Breast epithelium (tissue), 4 donors: ENCODE data around the gene HCRTR2. TPM values are rescaled to one million over a fixed set of nuclear protein-coding genes. Genes with fewer than 3 reads are reported as not detected.
"Not testable (repeated sequence)": the region's sequence is repeated elsewhere in the genome, so short reads cannot be mapped to it uniquely, and the experiment has no call there.

ENCODE experiments used
- DNase-seq, 2 donors: peaks; one replicate each; pipeline ENCODE4 v3.0.0-alpha.2; 2019; ENCODE audit warnings: low spot score in 2 of 2
- H3K27ac ChIP-seq, 2 donors: fragments of 200-600 bp; sonication (generic) in 1 of 2; one replicate each; pipeline ENCODE4 v1.5.1; 2016 to 2019; ENCODE audit warnings: mild to moderate bottlenecking in 1 of 2
- H3K27me3 ChIP-seq, 2 donors: fragments of 200-600 bp; sonication (generic) in 1 of 2; one replicate each; pipeline versions ENCODE4 v1.5.1 to v1.6.0; 2017 to 2019; ENCODE audit warnings: control low read depth in 1 of 2, mild to moderate bottlenecking in 1 of 2
- H3K36me3 ChIP-seq: fragments of 200-600 bp; one replicate; pipeline ENCODE4 v1.5.1; 2019
- H3K4me1 ChIP-seq, 2 donors: fragments of 200-600 bp; sonication (generic); one replicate each; pipeline ENCODE4 v1.5.1; 2016 to 2019; ENCODE audit warnings: control low read depth in 1 of 2
- H3K4me3 ChIP-seq, 3 donors: fragments of 200-600 bp; sonication (generic); 1 replicate in 2 of 3; 2 replicates in 1 of 3; pipeline ENCODE4 v1.5.1; 2016 to 2019; ENCODE audit warnings: mild to moderate bottlenecking in 3 of 3, moderate library complexity in 2 of 3
- H3K9me3 ChIP-seq, 2 donors: fragments of 200-600 bp; sonication (generic) in 1 of 2; one replicate each; pipeline ENCODE4 v1.5.1; 2016 to 2019; ENCODE audit warnings: control low read depth in 1 of 2
- POLR2A ChIP-seq: fragments of 450-650 bp; IDR thresholded peaks from one replicate; pipeline ENCODE4 v1.6.1; 2016; ENCODE audit warnings: antibody characterized with exemption, mild to moderate bottlenecking, moderate library complexity
- POLR2AphosphoS5 ChIP-seq, 3 donors: sonication (generic); formaldehyde crosslinking; IDR thresholded peaks; one replicate each; pipeline ENCODE4 v1.6.1; 2017; ENCODE audit warnings: antibody characterized with exemption in 3 of 3
- intact Hi-C: fragments of 100-400 bp; cut with DNase I; formaldehyde crosslinking; loops from one replicate; pipeline ENCODE4 v1.15.1; 2023; ENCODE audit warnings: low total_unique reads
- total RNA-seq, 3 donors: library from RNA; depleted of rRNA; stranded (reverse); fragments of >200 nt; gene quantifications; one replicate each; pipeline ENCODE4 v1.1.0, GENCODE V29; 2016
- TF ChIP-seq, protein P1 (sequence below), 3 donors: fragments of 450-650 bp; IDR thresholded peaks; one replicate each; pipeline ENCODE4 v1.5.1; 2016 to 2017; ENCODE audit warnings: antibody characterized with exemption in 3 of 3, mild to moderate bottlenecking in 3 of 3, moderate library complexity in 3 of 3

The HCRTR2 gene
- total RNA-seq, 3 donors from 2014 or later, result not detected

DNA sequence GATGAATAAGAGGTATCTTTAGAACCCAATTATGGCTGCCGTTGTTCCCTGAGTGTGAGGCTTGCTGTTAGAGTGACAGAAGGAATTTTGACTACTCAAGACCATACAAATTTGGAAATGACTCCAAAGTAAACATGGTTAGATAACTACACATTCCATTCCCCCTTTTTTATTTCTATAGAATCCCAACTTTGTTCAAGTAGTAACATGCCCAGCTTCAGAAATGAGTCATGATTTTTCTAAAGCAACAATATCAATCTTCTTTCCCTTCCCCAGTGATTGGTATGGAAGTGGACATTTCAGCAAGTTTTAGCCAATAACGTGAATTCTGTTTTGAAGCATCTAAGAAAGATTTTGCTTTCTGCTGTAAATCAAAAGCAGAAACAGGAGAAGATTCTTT lies 37.8 kb downstream of the HCRTR2 start:
- Histone ChIP-seq H3K4me1 (no peaks in the 10 kb centered on the region), H3K9me3 (peaks cover 0 to 14% of the 10 kb centered on the region in 2 donors), H3K27me3 (no peaks in the 10 kb centered on the region), H3K4me3 (no peak overlapping the region), H3K27ac (no peak overlapping the region), H3K36me3 (no peaks in the 10 kb centered on the region)
- intact Hi-C loops, result no loop called here
- TF ChIP-seq, protein P1, sequence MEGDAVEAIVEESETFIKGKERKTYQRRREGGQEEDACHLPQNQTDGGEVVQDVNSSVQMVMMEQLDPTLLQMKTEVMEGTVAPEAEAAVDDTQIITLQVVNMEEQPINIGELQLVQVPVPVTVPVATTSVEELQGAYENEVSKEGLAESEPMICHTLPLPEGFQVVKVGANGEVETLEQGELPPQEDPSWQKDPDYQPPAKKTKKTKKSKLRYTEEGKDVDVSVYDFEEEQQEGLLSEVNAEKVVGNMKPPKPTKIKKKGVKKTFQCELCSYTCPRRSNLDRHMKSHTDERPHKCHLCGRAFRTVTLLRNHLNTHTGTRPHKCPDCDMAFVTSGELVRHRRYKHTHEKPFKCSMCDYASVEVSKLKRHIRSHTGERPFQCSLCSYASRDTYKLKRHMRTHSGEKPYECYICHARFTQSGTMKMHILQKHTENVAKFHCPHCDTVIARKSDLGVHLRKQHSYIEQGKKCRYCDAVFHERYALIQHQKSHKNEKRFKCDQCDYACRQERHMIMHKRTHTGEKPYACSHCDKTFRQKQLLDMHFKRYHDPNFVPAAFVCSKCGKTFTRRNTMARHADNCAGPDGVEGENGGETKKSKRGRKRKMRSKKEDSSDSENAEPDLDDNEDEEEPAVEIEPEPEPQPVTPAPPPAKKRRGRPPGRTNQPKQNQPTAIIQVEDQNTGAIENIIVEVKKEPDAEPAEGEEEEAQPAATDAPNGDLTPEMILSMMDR (IDR thresholded peaks at IDR 0.05), result no peak
- no peak for TF ChIP-seq POLR2A
- no peak for TF ChIP-seq POLR2AphosphoS5 (IDR thresholded peaks at IDR 0.05)
- no peak for DNase-seq

DNA sequence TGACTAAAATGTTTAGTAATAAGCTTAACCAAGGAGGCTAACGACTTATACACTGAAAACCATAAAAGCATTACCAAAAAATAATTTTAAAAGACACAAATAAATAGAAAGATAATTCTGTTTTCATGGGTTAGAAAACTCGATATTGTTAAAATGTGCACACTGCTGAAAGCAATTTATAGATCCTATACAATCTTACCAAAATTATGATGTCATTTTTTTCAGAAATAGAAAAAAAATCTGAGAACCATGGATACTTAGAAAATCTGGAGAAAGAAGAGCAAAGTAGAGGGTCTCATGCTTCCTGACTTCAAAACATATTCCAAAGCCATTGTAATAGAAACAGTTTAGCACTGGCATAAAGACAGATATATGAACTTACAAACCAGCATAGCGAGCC lies 46.6 kb downstream of the HCRTR2 start:
- no peaks in the 10 kb centered on the region for H3K36me3 ChIP-seq
- H3K4me1 ChIP-seq, result no peaks in the 10 kb centered on the region
- intact Hi-C loops, result no loop called here
- H3K4me3 ChIP-seq, result no peak overlapping the region
- TF ChIP-seq, protein P1 (IDR thresholded peaks at IDR 0.05), result no peak
- no peak for TF ChIP-seq POLR2A
- no peak for TF ChIP-seq POLR2AphosphoS5 (IDR thresholded peaks at IDR 0.05)
- H3K27ac ChIP-seq, result no peak overlapping the region
- H3K9me3 ChIP-seq, result no peaks in the 10 kb centered on the region
- no peak for DNase-seq
- H3K27me3 ChIP-seq, result no peaks in the 10 kb centered on the region

DNA sequence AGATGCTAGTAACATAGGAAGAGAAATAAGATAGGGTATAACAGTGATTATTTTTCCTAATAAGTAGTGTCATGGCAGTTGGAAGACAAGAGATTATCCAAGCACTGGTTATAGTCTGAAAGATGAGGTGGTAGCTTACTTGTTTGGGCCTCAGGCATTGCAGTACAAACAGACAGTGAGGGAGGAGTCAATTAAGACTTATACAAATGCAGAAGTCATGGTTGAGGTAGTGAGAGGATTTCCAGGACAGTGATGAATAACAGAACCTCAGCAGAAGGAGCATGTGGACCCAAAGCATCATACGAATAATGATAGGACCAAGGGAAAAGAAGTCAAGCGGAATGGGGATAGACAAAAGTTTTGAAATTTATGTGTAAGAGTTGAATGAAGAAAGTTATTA lies 53.5 kb downstream of the HCRTR2 start:
- TF ChIP-seq POLR2A, result no peak
- TF ChIP-seq POLR2AphosphoS5 (IDR thresholded peaks at IDR 0.05), result no peak
- TF ChIP-seq, protein P1 (IDR thresholded peaks at IDR 0.05), result no peak
- Histone ChIP-seq H3K27me3 (no peaks in the 10 kb centered on the region), H3K27ac (no peak overlapping the region), H3K9me3 (no peaks in the 10 kb centered on the region), H3K4me3 (no peak overlapping the region), H3K4me1 (no peaks in the 10 kb centered on the region), H3K36me3 (no peaks in the 10 kb centered on the region)
- no peak for DNase-seq
- intact Hi-C loops, result no loop called here

DNA sequence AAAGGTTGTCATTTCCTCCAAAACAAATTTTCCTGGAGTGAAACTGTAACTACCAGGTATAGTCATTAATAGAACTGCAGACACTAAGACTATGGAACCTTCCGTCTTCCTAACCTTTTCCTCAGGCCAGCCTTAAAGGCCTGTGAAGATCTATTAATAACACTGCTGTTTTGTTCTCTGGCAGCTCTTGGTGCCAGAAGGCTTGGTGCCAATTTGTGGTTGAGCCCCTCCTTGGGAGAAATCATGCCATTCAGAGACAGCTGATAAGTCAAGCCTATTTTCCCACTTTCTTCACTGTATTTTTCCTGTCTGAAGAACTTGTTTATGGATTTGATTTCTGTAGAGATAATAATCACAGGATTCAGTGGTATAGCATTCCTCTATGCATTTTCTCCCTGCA lies 64.8 kb downstream of the HCRTR2 start:
- Histone ChIP-seq H3K27ac (no peak overlapping the region), H3K4me1 (no peaks in the 10 kb centered on the region), H3K27me3 (no peaks in the 10 kb centered on the region), H3K4me3 (no peak overlapping the region), H3K36me3 (no peaks in the 10 kb centered on the region), H3K9me3 (no peaks in the 10 kb centered on the region)
- no peak for DNase-seq
- TF ChIP-seq, protein P1 (IDR thresholded peaks at IDR 0.05), result no peak
- TF ChIP-seq POLR2AphosphoS5 (IDR thresholded peaks at IDR 0.05) (no peak), POLR2A (no peak)
- intact Hi-C loops, result no loop called here

DNA sequence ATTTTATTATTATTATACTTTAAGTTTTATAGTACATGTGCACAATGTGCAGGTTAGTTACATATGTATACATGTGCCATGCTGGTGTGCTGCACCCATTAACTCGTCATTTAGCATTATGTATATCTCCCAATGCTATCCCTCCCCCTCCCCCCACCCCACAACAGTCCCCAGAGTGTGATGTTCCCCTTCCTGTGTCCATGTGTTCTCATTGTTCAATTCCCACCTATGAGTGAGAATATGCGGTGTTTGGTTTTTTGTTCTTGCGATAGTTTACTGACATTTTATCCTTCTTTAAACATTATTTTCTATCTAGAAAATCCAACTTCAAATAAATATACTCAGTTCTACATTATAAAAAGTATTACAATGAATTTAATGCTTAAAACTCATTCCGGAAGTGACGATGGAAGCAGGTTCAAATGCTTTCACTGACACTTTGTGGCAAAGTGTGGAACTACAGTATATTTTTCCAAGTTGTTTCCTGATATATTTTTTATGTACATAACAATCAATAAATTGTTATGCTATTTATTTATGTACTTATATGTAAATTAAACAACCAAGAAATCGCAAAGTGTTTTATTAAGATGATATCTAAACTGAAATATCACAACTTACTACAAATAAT lies 66.8 kb downstream of the HCRTR2 start:
- H3K27ac ChIP-seq, H3K4me3 ChIP-seq, H3K4me1 ChIP-seq, H3K36me3 ChIP-seq, H3K9me3 ChIP-seq, DNase-seq, H3K27me3 ChIP-seq, intact Hi-C loops: not testable (repeated sequence)
- TF ChIP-seq, protein P1 (IDR thresholded peaks at IDR 0.05), result peak in 2 of 3 donors; percentile 17 to 29
